Measurements from ENCODE around the gene ARL5A. TPM values are rescaled to one million over a fixed set of nuclear protein-coding genes. Genes with fewer than 3 reads are reported as not detected.

ARL5A gene
- polyA plus RNA-seq, 3 donors: 21.3 to 85.8 (median 74.5) TPM

DNA sequence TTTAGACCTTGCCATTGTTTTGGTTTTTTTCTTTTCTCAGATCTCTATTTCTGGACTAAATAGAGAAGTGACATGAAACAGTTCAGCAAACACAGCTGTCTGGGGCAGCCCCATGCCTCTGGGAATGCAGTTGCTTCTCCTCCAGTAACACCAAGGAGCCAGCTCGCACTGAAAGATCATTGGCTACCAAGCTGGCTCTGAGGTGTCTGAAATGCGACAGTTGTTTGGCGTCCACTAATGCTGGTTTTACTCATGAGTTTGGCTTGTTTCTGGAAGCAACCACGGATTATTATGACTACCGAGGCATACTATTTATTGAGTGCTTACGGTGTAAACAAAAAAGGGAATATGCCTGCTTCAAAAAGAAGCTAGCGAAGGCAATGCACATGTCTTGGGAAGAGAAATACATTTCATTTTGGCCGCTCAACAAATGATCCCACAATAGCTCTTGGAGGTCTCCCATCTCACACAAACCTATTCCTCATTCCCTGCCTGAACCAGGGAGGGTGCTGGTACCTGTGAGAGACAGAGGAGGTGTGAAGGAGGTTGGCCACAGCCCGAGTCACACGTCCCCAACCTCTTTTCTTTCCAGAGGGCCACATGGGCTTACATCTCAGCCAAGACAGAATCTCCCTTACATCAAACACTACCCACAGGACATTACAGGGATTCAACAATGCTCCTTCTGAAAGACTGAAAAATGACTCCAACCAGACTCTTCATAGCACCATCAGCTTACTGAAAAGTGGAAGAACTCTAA, 56.4 kb downstream of the ARL5A start:
- peaks cover 16 to 54% of the 10 kb centered on the region in 2 donors for H3K36me3 ChIP-seq (replicated peaks in 1 of 2; ENCODE audit: control insufficient read depth in 1 of 2, insufficient read depth in 2 of 2, low read length in 2 of 2)
- H2AFZ ChIP-seq (ENCODE audit: insufficient read depth, low read depth, low read length, poor library complexity, severe bottlenecking): no peak overlapping the region
- no peak overlapping the region for H3K4me3 Mint-ChIP-seq
- no peak for TF ChIP-seq CTCF (IDR thresholded peaks at IDR 0.05)
- H3K4me2 ChIP-seq (replicated peaks; ENCODE audit: extremely low read depth, low read length, poor library complexity, severe bottlenecking): no peak overlapping the region
- no peaks in the 10 kb centered on the region for H3K79me2 ChIP-seq (ENCODE audit: insufficient read depth, low read length)
- intact Hi-C loops (cut with micrococcal nuclease): no loop called here
- H3K27ac Mint-ChIP-seq: no peak overlapping the region
- no peak for DNase-seq
- peaks cover 0 to 2% (median 0%) of the 10 kb centered on the region in 7 donors for H3K9me3 Mint-ChIP-seq
- no peak overlapping the region for H3K27ac ChIP-seq (ENCODE audit: low read depth in 1 of 2, low read length in 2 of 2)
- 100% methylated on average over 6 of the region's 10 CpGs for WGBS (ENCODE audit: insufficient coverage)
- H3K4me1 ChIP-seq (ENCODE audit: control insufficient read depth in 1 of 2, insufficient read depth in 2 of 2, low read length in 2 of 2): no peaks in the 10 kb centered on the region
- no peaks in the 10 kb centered on the region for H3K27me3 ChIP-seq (ENCODE audit: control insufficient read depth in 2 of 2, insufficient read depth in 2 of 2, low read length in 2 of 2)
- no peaks in the 10 kb centered on the region for H3K9me3 ChIP-seq (replicated peaks in 1 of 2; ENCODE audit: control insufficient read depth in 1 of 2, insufficient read depth in 1 of 2, low read length in 2 of 2)
- no peak overlapping the region for H3K9ac ChIP-seq (ENCODE audit: insufficient read depth, low read length, poor library complexity, severe bottlenecking)
- H3K4me3 ChIP-seq (replicated peaks in 1 of 3; ENCODE audit: low read depth in 2 of 3, low read length in 3 of 3): no peak overlapping the region
- H3K36me3 Mint-ChIP-seq: peaks cover 34 to 41% of the 10 kb centered on the region in 2 donors
- H4K20me1 ChIP-seq (ENCODE audit: insufficient read depth, low read length): no peaks in the 10 kb centered on the region
- H3K4me1 Mint-ChIP-seq: no peaks in the 10 kb centered on the region
- H3K27me3 Mint-ChIP-seq (ENCODE audit: low read depth in 3 of 3): no peaks in the 10 kb centered on the region

- no peak overlapping the region for H3K27ac ChIP-seq (ENCODE audit: low read depth in 1 of 2, low read length in 2 of 2)
- H3K9me3 ChIP-seq (replicated peaks in 1 of 2; ENCODE audit: control insufficient read depth in 1 of 2, insufficient read depth in 1 of 2, low read length in 2 of 2): no peaks in the 10 kb centered on the region
- H3K36me3 ChIP-seq (replicated peaks in 1 of 2; ENCODE audit: control insufficient read depth in 1 of 2, insufficient read depth in 2 of 2, low read length in 2 of 2): peaks cover 10 to 54% of the 10 kb centered on the region in 2 donors
- no peak for TF ChIP-seq CTCF (IDR thresholded peaks at IDR 0.05)
- 40% methylated on average over 1 of the region's 2 CpGs for WGBS (ENCODE audit: insufficient coverage)
- Mint-ChIP-seq H3K4me1 (no peaks in the 10 kb centered on the region), H3K4me3 (no peak overlapping the region), H3K9me3 (peaks cover 0 to 2% (median 0%) of the 10 kb centered on the region in 7 donors), H3K27me3 (ENCODE audit: low read depth in 3 of 3) (no peaks in the 10 kb centered on the region), H3K36me3 (peaks cover 32 to 41% of the 10 kb centered on the region in 2 donors), H3K27ac (no peak overlapping the region)
- H3K27me3 ChIP-seq (ENCODE audit: control insufficient read depth in 2 of 2, insufficient read depth in 2 of 2, low read length in 2 of 2): no peaks in the 10 kb centered on the region
- no peaks in the 10 kb centered on the region for H4K20me1 ChIP-seq (ENCODE audit: insufficient read depth, low read length)
- no peak overlapping the region for H3K9ac ChIP-seq (ENCODE audit: insufficient read depth, low read length, poor library complexity, severe bottlenecking)
- no peaks in the 10 kb centered on the region for H3K4me1 ChIP-seq (ENCODE audit: control insufficient read depth in 1 of 2, insufficient read depth in 2 of 2, low read length in 2 of 2)
- no peak overlapping the region for H3K4me2 ChIP-seq (replicated peaks; ENCODE audit: extremely low read depth, low read length, poor library complexity, severe bottlenecking)
- intact Hi-C loops (cut with micrococcal nuclease): no loop called here
- H2AFZ ChIP-seq (ENCODE audit: insufficient read depth, low read depth, low read length, poor library complexity, severe bottlenecking): no peak overlapping the region
- no peak for DNase-seq
- no peak overlapping the region for H3K4me3 ChIP-seq (replicated peaks in 1 of 3; ENCODE audit: low read depth in 2 of 3, low read length in 3 of 3)
- H3K79me2 ChIP-seq (ENCODE audit: insufficient read depth, low read length): no peaks in the 10 kb centered on the region
Measured at GRCh38 chr2:151770995-151771394, 57.2 kb downstream of the ARL5A start.

Data from CD14-positive monocyte (primary cell).